Mammary epithelial cell (primary cell): ENCODE data around the gene FBXW9.

Experiments
- EZH2 ChIP-seq: IDR thresholded peaks from 2 replicates; pipeline ENCODE4 v1.6.1; 2012; ENCODE audit warnings: low read length, inconsistent platforms, borderline replicate concordance
- TF ChIP-seq, protein P1 (sequence below), 2 donors: IDR thresholded peaks in 1 of 2; conservative IDR thresholded peaks in 1 of 2; 2 replicates each; pipeline ENCODE4 v1.5.1; 2011 to 2012; ENCODE audit warnings: inconsistent platforms in 2 of 2, low read length in 2 of 2, mild to moderate bottlenecking in 2 of 2, control low read depth in 1 of 2, low read depth in 1 of 2; ENCODE audit not compliant: insufficient read depth in 1 of 2; ENCODE audit errors: extremely low read depth in 1 of 2

DNA sequence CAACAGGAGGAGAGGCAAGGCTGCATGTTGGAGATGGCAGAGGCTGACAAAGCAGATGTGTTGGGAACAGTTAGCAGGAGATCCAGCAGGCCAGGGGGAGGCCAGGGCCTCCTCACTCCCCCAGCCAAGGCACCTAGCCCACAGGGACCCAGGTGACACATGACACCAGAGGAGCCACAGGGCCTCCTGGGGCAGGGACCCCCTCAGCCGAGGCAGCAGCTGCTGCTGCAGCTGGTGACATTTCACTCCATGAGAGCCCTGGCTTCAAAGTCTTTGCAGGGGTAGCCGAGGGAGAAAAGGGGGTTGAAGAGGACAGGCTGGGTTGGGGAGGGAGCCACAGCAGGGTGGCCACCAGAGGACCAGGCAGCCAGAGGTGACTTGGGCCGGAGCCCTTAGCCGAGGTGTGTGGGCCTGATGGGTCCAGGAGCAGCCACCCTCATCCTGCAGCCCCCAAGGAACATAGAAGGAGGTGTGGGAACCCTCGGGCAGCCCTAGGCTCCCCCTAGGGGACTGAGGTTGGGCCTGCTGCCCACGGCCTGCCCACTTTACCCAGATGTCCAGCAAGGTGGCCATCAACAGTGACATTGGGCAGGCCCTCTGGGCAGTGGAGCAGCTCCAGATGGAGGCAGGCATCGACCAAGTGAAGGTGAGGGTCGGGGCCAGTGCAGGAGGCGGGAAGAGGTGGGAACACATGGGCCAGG lies 8.8 kb downstream of the FBXW9 start, which contains the start of gene GNG14:
- TF ChIP-seq, protein P1, sequence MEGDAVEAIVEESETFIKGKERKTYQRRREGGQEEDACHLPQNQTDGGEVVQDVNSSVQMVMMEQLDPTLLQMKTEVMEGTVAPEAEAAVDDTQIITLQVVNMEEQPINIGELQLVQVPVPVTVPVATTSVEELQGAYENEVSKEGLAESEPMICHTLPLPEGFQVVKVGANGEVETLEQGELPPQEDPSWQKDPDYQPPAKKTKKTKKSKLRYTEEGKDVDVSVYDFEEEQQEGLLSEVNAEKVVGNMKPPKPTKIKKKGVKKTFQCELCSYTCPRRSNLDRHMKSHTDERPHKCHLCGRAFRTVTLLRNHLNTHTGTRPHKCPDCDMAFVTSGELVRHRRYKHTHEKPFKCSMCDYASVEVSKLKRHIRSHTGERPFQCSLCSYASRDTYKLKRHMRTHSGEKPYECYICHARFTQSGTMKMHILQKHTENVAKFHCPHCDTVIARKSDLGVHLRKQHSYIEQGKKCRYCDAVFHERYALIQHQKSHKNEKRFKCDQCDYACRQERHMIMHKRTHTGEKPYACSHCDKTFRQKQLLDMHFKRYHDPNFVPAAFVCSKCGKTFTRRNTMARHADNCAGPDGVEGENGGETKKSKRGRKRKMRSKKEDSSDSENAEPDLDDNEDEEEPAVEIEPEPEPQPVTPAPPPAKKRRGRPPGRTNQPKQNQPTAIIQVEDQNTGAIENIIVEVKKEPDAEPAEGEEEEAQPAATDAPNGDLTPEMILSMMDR (conservative IDR thresholded peaks at IDR 0.05 in 1 of 2, IDR thresholded peaks at IDR 0.05 in 1 of 2; ENCODE audit: extremely low read depth in 1 of 2, insufficient read depth in 1 of 2, low read depth in 1 of 2, low read length in 2 of 2), result no peak
- TF ChIP-seq EZH2, result no peak
